HG03108 (cell line): ENCODE measurements around the gene MED13L.
"Not testable (repeated sequence)": the region's sequence is repeated elsewhere in the genome, so short reads cannot be mapped to it uniquely, and the experiment has no call there.

ENCODE experiments used
- ATAC-seq: cut with Tn5 transposase; IDR thresholded peaks from one replicate; pipeline ENCODE4 v1.9.1; 2021; ENCODE audit warnings: moderate library complexity; ENCODE audit not compliant: unreplicated experiment

MED13L gene

DNA sequence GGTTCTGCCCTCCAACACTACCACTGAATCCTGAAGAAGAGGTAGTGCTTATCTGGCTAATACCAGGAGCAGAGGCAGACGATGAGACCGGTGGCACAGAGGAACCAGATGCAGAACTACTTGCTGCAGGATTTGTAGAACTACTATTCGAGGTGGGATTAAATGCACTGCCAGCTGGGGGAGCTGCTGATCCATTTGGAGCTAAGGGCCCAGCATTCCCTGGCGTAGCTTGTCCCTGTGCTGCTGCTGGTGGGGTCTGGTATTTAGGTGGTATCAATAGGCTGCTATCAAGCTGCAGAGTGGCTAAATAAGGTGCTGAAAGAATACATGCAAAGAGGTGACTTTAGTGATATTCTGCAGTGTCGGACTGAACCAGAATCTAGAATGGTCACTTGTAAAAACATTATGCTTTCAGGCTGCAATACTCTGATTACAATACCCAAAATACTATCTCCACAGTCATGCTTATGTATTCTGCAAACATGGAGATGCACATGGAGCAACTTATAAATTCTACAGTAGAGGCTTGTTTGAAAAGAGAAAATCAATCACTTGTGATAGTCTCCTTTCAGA, 294.2 kb downstream of the MED13L start:
- ATAC-seq: no peak

DNA sequence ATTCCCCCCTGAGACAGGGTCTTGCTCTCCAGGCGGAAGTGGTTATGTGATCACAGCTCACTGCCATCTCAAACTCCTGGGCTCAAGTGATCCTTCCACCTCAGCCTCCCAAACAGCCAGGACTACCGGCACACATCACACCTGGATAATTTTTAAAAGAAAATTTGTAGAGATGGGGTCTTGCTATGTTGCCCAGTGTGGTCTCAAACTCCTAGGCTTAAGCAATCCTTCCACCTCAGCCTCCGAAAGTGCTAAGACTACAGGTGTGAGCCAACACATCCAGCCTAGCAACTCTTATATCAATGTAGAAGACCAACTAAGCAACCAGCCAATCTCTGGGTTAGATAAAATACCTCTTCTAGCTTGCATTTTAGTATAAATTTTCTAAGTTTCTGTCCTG, 297.2 kb downstream of the MED13L start:
- no peak for ATAC-seq

GRCh38 chr12:115979851-115980250, 297.6 kb downstream of the MED13L start:
- ATAC-seq: no peak

GRCh38 chr12:115979351-115979750, 298.1 kb downstream of the MED13L start:
- no peak for ATAC-seq

DNA sequence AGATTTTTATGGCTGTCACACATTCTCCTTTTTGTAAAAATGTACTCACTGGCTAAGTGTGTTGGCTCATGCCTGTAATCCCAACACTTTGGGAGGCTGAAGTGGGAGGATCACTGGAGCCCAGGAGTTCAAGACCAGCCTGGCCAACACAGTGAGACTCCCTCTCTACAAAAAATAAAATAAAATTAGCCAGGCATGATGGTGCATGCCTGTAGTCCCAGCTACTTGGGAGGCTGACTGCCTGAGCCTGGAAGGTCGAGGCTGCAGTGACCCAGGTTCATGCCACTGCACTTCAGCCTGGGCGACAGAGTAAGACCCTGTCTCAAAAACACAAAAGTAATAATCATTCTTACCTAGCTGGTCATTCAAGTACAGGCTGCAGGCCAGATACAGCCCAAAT, 300.7 kb downstream of the MED13L start:
- not testable (repeated sequence) for ATAC-seq

- ATAC-seq: no peak
These were observed 302.1 kb downstream of the MED13L start for GRCh38 chr12:115975411-115975810.

DNA sequence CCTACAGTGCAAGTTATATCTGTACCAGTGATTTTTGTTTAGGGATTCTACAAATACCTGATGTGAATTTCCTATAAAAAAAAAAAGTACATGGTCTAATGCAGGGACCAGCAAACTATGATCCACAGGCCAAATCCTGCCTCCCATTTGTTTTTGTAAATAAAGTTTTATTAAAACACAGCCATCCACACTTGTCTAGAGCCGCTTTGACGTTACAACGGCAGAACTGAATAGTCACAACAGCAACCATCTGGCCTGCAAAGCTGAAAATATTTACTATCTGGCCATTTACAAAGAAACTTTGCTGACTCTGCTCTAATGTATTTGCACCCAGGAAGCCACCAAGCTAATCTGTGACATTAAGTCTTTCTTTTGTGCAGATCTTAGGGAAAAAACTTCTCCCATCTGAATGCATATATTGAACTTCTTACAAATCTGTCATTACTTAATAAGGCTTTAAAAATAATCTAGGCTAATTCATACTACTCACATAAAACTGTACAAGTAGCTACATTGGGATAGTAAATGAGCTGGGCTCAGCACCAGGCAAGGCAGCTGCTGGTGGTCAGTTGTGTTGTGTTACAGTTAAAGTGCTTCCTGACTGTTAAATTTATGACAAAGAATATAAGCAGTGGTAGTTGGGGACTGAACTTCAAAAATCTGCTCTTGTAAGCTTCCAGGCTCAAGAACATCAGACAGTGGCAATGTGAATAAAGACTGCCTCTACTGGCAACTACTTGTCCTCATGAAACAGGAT, 303.3 kb downstream of the MED13L start:
- ATAC-seq: no peak

DNA sequence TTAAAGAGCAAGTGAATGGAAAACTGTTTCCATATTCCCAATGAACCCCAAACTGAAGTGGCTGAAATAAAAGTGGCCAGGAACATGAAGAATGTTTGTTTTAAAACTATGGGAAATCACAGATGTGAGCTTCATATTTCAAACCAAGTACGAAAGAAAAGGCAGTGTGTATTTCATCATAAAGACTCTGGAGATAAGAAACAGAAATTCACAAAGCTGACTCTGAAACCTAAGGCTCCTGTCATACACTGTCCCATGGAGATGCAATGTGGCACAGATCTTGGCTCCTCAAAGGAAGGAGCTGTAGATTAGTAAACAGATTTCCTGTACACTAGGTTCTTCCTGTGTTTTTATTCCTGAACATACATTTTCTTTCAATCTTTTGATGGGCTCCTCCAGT, 304.4 kb downstream of the MED13L start:
- no peak for ATAC-seq

- ATAC-seq: no peak
These were observed 305.3 kb downstream of the MED13L start for GRCh38 chr12:115972241-115972640.

DNA sequence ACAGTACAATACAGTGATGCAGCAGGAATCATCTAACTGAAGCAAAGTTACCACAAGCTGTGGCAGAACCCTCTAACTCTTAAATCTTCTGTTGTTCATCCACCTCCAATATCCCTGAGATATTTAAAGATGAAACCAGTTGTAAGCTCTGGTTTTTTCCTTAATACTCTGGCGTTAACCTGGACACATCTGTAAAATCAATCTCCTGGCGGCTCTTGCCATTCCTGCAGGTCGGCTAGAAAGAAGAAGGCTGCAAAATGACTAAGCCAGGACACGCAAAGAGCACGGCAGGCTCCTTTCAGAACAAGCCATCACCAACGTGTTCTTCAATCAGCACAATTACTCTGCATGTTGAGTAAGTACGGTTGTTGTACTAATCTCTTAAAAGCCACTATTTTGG, 309.3 kb downstream of the MED13L start:
- ATAC-seq: no peak

GRCh38 chr12:115966376-115966775, 311.1 kb downstream of the MED13L start:
- ATAC-seq: no peak

GRCh38 chr12:115964626-115965025, 312.9 kb downstream of the MED13L start:
- no peak for ATAC-seq

- no peak for ATAC-seq
These were observed 313.3 kb downstream of the MED13L start for GRCh38 chr12:115964214-115964613.

DNA sequence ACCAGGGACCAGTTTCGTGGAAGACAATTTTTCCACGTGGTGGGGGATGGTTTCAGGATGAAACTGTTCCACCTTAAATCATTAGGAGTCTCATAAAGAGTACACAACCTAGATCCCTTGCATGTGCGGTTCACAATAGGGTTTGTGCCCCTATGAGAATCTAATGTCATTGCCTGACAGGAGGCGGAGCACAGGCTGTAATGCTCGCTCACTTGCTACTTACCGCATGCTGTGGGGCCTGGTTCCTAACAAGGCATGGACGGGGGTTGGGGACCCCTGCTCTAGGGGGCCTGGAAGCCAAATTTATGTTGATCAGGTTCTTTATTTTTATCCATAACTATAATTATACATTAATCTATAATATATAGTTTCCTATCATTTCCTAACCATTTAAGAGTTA, 315.3 kb downstream of the MED13L start:
- ATAC-seq: no peak

- no peak for ATAC-seq
These were observed 316.4 kb downstream of the MED13L start for GRCh38 chr12:115960868-115961802.

GRCh38 chr12:115957686-115958290, 319.7 kb downstream of the MED13L start:
- no peak for ATAC-seq

GRCh38 chr12:115956659-115957058, 320.8 kb downstream of the MED13L start:
- no peak for ATAC-seq

DNA sequence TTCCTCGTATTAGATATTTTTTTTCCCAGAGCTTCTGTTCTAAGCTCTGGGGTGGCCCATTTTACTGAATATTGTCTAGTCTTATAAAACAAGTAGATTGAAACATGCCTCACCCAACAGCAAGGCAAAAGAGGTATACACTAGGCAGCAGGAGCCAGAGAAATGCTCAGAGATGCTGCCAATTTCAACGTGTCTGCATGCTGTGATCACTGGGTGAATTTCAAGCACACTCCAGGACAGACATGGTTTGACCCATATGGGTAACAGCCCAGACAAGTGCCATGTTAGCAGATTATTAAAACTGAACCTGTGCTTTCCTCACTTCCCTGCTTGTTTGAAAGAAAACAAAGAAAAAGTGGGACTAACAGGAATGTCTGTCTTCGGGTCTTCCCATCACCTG, 321.3 kb downstream of the MED13L start:
- no peak for ATAC-seq

GRCh38 chr12:115953450-115953849, 324.0 kb downstream of the MED13L start:
- ATAC-seq: no peak

GRCh38 chr12:115953031-115953430, 324.5 kb downstream of the MED13L start:
- ATAC-seq: no peak

GRCh38 chr12:115950959-115951358, 326.5 kb downstream of the MED13L start:
- no peak for ATAC-seq
